ENCODE data around the gene KLHDC9. TPM values are rescaled to one million over a fixed set of nuclear protein-coding genes. Genes with fewer than 3 reads are reported as not detected.

The KLHDC9 gene
- total RNA-seq, 1 donor = 1.4 TPM

DNA sequence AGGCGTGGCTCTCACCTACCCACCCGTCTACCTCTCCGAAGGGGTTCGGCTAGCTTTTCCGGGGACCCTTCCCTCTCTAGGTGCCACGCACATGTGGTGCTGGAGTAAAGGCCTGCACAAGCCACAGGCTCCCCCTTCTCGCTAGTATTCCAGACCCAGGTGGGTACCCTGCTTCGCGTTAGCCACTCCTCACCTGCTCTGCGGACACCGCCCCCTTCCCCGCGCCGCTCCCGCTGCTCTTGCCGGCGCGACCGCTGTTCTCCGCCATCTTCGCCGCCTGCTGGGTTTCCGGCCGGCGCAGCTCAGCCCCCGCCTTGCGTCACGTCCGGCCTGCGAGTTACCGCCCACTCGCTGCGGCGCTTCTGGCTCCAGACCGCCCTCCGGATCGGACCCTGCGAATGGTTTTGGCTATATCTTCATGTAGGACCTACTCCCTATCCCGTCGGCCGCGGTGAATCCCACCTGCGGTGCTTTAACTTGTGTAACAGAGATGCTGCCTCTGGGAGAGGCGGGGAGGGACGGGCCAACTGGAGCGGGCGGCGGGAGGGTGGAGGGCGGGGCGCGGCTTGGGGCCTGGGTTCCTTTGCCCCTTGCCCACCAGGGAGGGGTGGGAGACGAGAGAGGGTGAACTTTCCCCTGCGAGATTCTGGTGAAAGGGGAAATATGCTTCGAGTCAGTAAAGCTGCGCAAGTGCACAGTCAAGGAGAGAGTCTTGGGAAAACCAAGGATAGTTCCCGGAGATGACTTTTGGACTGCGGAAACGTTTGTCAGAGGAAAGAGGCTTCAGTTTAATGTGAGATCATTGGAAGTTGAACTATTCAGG lies 19.8 kb downstream of the KLHDC9 start, which contains the start of the genes NIT1 and PFDN2:
TSS of gene NIT1 (plus strand) at position 347 of the 823 bp plus-strand sequence. CDS start at position 419, 72 bp downstream.
TSS of gene PFDN2 (minus strand) at position 279 of the 823 bp plus-strand sequence. CDS start at position 268, 11 bp downstream.
- H3K4me3 ChIP-seq (ENCODE audit: insufficient read depth, low read length) = peak within 1 kb of the TSS; percentile 97
- H3K27me3 ChIP-seq (ENCODE audit: insufficient read depth, low read length) = no peaks in the 10 kb centered on the region
- H3K27ac ChIP-seq (ENCODE audit: low read depth, low read length) = peak within 1 kb of the TSS; percentile 98
- H3K4me2 ChIP-seq (ENCODE audit: insufficient read depth, low read length) = peak within 1 kb of the TSS; percentile 95
- H3K4me1 ChIP-seq (ENCODE audit: insufficient read depth, low read length) = peaks cover 48% of the 10 kb centered on the region
- peaks cover 32% of the 10 kb centered on the region for H3K36me3 ChIP-seq (ENCODE audit: insufficient read depth, low read length)
- no peaks in the 10 kb centered on the region for H3K9me3 ChIP-seq (ENCODE audit: low read depth, low read length)
- peaks cover 36% of the 10 kb centered on the region for H4K20me1 ChIP-seq (ENCODE audit: insufficient read depth, low read length)
- H2AFZ ChIP-seq (ENCODE audit: low read length) = peak within 1 kb of the TSS; percentile 90
- DNase-seq (ENCODE audit: insufficient read length, low spot score, missing footprints) = peak; percentile 96
- H3K79me2 ChIP-seq (ENCODE audit: insufficient read depth, low read length) = peaks cover 68% of the 10 kb centered on the region
- TF ChIP-seq, protein P1, sequence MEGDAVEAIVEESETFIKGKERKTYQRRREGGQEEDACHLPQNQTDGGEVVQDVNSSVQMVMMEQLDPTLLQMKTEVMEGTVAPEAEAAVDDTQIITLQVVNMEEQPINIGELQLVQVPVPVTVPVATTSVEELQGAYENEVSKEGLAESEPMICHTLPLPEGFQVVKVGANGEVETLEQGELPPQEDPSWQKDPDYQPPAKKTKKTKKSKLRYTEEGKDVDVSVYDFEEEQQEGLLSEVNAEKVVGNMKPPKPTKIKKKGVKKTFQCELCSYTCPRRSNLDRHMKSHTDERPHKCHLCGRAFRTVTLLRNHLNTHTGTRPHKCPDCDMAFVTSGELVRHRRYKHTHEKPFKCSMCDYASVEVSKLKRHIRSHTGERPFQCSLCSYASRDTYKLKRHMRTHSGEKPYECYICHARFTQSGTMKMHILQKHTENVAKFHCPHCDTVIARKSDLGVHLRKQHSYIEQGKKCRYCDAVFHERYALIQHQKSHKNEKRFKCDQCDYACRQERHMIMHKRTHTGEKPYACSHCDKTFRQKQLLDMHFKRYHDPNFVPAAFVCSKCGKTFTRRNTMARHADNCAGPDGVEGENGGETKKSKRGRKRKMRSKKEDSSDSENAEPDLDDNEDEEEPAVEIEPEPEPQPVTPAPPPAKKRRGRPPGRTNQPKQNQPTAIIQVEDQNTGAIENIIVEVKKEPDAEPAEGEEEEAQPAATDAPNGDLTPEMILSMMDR (IDR thresholded peaks at IDR 0.05; ENCODE audit: extremely low read depth, low read depth, low read length) = no peak

DNA sequence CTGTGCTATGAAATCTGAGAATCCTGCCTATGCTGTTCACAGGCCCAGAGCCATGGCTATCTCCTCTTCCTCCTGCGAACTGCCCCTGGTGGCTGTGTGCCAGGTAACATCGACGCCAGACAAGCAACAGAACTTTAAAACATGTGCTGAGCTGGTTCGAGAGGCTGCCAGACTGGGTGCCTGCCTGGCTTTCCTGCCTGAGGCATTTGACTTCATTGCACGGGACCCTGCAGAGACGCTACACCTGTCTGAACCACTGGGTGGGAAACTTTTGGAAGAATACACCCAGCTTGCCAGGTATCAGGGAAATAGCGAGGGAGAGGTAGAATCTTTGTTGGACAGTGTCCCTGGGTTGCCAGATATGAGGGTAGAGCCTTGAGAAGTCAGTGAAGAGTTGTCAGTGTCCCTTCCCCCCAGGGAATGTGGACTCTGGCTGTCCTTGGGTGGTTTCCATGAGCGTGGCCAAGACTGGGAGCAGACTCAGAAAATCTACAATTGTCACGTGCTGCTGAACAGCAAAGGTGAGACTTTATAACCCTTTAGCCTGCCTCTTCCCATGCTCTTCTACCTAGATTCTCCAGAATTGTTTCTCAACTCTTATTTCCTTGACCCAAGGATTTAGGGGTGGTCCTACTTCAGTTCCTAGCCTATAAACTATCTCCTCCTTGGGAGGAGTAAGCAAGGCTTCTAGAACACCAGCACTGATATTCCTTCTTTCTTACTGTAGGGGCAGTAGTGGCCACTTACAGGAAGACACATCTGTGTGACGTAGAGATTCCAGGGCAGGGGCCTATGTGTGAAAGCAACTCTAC lies 21.1 kb downstream of the KLHDC9 start:
- TF ChIP-seq, protein P1 (IDR thresholded peaks at IDR 0.05; ENCODE audit: extremely low read depth, low read depth, low read length) = peak; percentile 52
- Histone ChIP-seq H3K27me3 (ENCODE audit: insufficient read depth, low read length) (no peaks in the 10 kb centered on the region), H3K27ac (ENCODE audit: low read depth, low read length) (peak overlapping the region; percentile 98), H3K9me3 (ENCODE audit: low read depth, low read length) (no peaks in the 10 kb centered on the region), H3K4me1 (ENCODE audit: insufficient read depth, low read length) (peaks cover 43% of the 10 kb centered on the region), H3K79me2 (ENCODE audit: insufficient read depth, low read length) (peaks cover 62% of the 10 kb centered on the region), H3K4me3 (ENCODE audit: insufficient read depth, low read length) (peak overlapping the region; percentile 97), H4K20me1 (ENCODE audit: insufficient read depth, low read length) (peaks cover 26% of the 10 kb centered on the region), H2AFZ (ENCODE audit: low read length) (no peak overlapping the region), H3K4me2 (ENCODE audit: insufficient read depth, low read length) (peak overlapping the region; percentile 95), H3K36me3 (ENCODE audit: insufficient read depth, low read length) (peaks cover 44% of the 10 kb centered on the region)
- DNase-seq (ENCODE audit: insufficient read length, low spot score, missing footprints) = peak; percentile 95

DNA sequence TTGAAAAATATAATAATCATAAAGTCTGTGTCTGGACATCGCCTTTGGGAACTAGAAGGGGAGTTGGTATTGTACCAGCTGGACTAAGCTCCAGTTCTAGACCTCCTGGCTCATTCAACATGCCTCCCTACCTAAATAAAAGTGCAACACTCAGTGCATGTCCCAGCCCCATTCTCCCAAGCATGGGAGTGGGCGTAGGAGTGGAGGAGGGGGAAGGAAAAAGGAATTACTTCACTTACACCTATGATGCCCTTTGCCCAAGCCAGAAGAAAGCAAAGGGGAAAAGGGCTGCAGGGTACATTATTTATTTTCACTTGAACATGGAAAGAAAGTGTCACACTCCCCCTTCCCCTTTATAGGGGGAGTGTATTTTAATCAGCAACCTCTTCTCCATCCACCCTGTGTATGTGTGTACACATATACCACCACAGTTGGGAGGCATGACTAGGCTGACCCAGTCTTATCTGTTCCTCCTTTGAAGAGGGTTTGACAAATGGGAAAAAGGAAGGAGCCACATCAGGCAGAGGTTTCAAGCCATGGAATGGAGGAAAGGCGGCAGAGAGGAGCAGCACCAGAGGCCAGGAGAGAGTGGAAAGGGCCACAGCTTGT lies 23.0 kb downstream of the KLHDC9 start:
- no peak overlapping the region for H2AFZ ChIP-seq (ENCODE audit: low read length)
- H3K79me2 ChIP-seq (ENCODE audit: insufficient read depth, low read length) = peaks cover 61% of the 10 kb centered on the region
- DNase-seq (ENCODE audit: insufficient read length, low spot score, missing footprints) = peak; percentile 66
- H3K27ac ChIP-seq (ENCODE audit: low read depth, low read length) = no peak overlapping the region
- H4K20me1 ChIP-seq (ENCODE audit: insufficient read depth, low read length) = peaks cover 19% of the 10 kb centered on the region
- H3K4me3 ChIP-seq (ENCODE audit: insufficient read depth, low read length) = no peak overlapping the region
- no peak overlapping the region for H3K4me2 ChIP-seq (ENCODE audit: insufficient read depth, low read length)
- TF ChIP-seq, protein P1 (IDR thresholded peaks at IDR 0.05; ENCODE audit: extremely low read depth, low read depth, low read length) = no peak
- peaks cover 57% of the 10 kb centered on the region for H3K36me3 ChIP-seq (ENCODE audit: insufficient read depth, low read length)
- peaks cover 26% of the 10 kb centered on the region for H3K4me1 ChIP-seq (ENCODE audit: insufficient read depth, low read length)
- no peaks in the 10 kb centered on the region for H3K27me3 ChIP-seq (ENCODE audit: insufficient read depth, low read length)
- no peaks in the 10 kb centered on the region for H3K9me3 ChIP-seq (ENCODE audit: low read depth, low read length)

Data from osteoblast (primary cell).